Fibroblast of the aortic adventitia (primary cell): ENCODE measurements around the gene ADARB2. TPM values are rescaled to one million over a fixed set of nuclear protein-coding genes. Genes with fewer than 3 reads are reported as not detected.

Experiments used
- DNase-seq: peaks from one replicate; pipeline ENCODE4 v3.0.0-alpha.2; 2010; ENCODE audit warnings: low read depth
- H3K4me3 ChIP-seq: 2 replicates; pipeline ENCODE4 v1.5.1; 2011; ENCODE audit warnings: low read depth, mild to moderate bottlenecking, control low read depth, low read length, moderate library complexity
- total RNA-seq: library from RNA; depleted of rRNA; stranded (reverse); fragments of >200 nt; gene quantifications from 2 replicates; pipeline ENCODE4 v1.2.3, GENCODE V29; 2012; ENCODE audit warnings: low replicate concordance
- TF ChIP-seq, protein P1 (sequence below): IDR thresholded peaks from 2 replicates; pipeline ENCODE4 v1.5.1; 2011; ENCODE audit warnings: mild to moderate bottlenecking, low read length, control low read depth, inconsistent platforms; ENCODE audit not compliant: insufficient read depth

ADARB2 gene
- total RNA-seq, 1 donor, result not detected

DNA sequence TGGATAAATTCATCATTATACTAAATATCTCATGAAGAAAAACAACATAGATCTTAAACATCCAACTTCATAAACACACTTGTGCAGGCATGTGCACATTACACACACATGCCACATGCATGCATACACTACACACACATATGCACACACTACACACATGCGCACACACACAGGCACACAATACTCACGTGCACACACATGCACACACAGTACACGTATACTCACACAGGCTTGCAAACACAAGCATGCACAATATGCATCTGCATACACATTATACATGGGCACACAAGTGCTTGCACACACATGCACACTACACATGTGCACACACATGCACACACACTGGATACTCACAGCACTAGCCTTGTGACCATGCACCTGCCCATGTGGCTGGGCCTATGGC lies 105.2 kb downstream of the ADARB2 start:
- no peak for DNase-seq
- TF ChIP-seq, protein P1, sequence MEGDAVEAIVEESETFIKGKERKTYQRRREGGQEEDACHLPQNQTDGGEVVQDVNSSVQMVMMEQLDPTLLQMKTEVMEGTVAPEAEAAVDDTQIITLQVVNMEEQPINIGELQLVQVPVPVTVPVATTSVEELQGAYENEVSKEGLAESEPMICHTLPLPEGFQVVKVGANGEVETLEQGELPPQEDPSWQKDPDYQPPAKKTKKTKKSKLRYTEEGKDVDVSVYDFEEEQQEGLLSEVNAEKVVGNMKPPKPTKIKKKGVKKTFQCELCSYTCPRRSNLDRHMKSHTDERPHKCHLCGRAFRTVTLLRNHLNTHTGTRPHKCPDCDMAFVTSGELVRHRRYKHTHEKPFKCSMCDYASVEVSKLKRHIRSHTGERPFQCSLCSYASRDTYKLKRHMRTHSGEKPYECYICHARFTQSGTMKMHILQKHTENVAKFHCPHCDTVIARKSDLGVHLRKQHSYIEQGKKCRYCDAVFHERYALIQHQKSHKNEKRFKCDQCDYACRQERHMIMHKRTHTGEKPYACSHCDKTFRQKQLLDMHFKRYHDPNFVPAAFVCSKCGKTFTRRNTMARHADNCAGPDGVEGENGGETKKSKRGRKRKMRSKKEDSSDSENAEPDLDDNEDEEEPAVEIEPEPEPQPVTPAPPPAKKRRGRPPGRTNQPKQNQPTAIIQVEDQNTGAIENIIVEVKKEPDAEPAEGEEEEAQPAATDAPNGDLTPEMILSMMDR, result no peak
- no peak overlapping the region for H3K4me3 ChIP-seq

DNA sequence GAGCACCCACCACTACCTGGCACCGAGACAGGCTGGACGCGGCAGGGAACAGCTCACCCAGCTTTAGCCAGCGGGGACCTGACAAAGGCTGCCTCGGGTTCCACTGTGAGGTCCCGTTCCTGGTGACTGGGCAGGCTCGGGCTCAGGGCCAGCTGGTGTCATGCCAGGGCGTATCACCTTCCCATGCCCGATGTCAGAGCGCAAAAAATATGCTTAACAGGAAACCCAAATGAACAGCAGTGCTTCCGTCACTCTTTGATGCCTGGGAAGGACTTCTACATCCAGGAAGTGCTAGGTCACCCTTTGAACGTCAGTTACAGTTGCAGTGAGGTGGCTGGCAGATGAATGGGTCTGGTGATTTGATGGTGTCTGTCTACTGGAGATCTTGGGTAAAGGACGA lies 106.0 kb downstream of the ADARB2 start:
- TF ChIP-seq, protein P1, result no peak
- no peak overlapping the region for H3K4me3 ChIP-seq
- no peak for DNase-seq

DNA sequence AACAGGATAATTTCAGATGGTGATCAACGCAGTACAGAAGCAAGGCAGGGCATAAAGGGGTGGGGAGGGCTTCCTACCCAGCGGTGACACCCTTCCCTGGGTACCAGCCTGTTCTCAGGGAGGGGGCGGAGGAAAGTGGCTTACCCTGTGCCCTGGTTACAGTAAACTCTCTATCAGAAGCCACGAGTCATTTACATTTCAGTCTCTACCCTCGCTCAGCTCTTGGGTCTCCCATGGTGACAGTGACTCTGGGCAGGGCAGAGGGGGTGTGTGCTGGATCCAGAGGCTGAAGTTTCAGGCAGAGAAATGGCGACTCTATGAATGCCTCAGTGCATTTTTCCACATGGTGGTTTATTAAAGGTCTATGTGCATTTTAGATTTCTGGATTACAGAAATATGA lies 107.0 kb downstream of the ADARB2 start:
- no peak overlapping the region for H3K4me3 ChIP-seq
- DNase-seq, result no peak
- TF ChIP-seq, protein P1, result no peak

DNA sequence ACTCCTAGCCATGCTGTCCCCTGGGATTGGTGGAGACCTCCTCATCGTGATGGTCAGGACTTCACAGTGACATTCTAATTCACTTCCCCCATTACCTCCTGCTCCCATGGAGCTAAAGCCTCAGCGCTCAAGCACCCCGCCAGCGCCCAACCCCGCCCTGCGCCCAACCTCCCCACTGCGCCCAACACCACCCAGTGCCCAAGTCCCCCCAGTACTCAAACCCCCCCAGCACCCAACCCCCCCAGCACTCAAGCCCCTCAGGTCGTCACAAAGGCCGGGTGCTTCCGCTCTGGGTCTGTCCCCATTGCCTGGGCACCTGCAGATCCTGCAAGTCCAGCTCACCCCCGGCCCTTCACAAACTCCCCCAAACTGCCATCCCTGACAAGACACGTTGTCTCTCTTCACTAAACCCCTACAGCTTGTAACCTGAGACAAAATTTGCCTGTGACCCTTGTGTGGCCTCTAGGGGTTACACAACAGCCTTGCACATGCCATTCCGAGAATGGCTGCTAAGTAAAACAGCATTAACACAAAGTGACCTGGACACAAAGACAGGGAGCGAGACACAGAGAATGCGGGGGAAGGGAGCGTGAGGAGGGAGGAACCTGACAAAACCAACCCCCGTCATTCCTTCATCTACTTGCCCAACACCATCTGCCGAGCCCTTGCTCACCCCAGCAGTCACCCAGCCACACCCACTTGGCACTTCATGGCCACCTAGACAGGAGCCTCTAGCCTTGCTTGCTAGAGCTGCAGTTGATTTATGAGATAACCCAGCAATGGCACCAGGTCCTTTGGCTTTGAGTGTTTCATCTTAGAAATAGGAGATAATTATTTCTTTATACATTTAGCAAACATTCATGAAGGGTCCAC lies 107.8 kb downstream of the ADARB2 start:
- DNase-seq, result no peak
- no peak overlapping the region for H3K4me3 ChIP-seq
- TF ChIP-seq, protein P1, result no peak

DNA sequence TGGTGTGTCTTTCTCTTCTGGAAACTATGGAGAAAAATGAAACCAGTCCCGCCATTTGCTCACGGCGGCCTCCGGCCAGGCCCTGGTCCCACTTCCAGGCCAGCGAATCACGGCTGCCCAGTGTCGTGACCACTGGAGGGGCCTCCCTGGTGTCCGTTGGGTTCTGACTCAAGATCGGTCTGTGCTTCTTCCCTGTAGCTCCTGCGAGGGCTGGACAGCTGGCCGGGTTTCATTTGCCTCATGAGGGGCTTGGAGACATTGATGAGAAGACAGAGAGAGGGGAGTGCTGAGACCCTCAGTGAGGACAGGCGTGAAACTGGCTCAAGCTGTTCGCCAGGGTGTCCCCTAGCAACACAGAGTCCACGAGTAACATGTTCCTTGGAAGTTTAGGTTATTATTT lies 108.6 kb downstream of the ADARB2 start:
- H3K4me3 ChIP-seq, result no peak overlapping the region
- TF ChIP-seq, protein P1, result no peak
- no peak for DNase-seq

DNA sequence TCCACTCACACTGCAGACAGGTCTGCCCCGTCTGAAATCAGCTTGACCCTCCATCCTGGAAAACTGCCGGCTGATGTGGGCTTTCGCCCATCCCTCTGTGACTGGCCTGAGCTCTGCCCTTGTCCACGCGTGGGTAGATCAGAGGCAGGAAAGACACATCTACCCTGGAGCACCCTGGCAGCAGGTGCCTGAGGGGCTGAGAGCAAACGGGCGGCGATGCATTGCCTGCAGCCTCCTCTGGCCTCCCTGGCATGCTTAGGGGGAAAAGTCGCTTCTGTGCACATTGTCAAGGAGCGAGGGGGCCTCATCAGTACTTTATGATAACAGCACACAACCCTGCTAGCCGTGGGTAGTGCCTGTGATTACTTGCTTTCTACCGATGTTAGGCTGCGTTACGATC lies 109.4 kb downstream of the ADARB2 start:
- TF ChIP-seq, protein P1, result no peak
- H3K4me3 ChIP-seq, result no peak overlapping the region
- DNase-seq, result no peak

DNA sequence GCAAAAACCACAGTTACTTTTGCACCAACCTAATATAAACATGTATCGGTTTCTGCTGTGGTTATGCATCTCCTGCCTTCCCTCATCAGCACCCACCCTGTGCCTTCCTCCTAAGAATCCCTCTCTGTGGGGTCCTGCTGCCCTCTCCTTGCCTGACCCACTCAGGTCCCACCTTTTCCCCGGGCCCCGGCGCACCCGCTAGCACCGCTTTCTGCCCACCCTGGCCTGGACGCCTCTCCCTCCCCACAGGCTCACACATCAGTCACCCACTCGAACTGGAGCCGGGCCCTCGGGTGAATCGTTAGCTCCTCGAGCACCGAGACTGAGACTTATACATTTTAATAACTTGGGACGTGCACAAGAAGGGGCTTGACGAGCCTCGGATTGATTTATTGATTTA lies 110.5 kb downstream of the ADARB2 start:
- H3K4me3 ChIP-seq, result no peak overlapping the region
- no peak for DNase-seq
- TF ChIP-seq, protein P1, result no peak
